Body of pancreas (tissue), 4 donors: ENCODE data around the gene WDR7. TPM values are rescaled to one million over a fixed set of nuclear protein-coding genes. Genes with fewer than 3 reads are reported as not detected.

Source experiments
- ATAC-seq: fragments of 150-250 bp; one replicate; pipeline ENCODE4 v1.9.1; 2016
- DNase-seq, 4 donors: peaks; one replicate each; pipeline ENCODE4 v3.0.0-alpha.2; 2019
- H3K27ac ChIP-seq, 4 donors: fragments of 200-600 bp; sonication (generic); 1 replicate in 3 of 4; 2 replicates in 1 of 4; pipeline versions ENCODE4 v1.5.1 to v1.6.1; 2016 to 2019; ENCODE audit warnings: mild to moderate bottlenecking in 1 of 4, mixed read lengths in 1 of 4, moderate library complexity in 1 of 4
- H3K27me3 ChIP-seq, 2 donors: fragments of 200-600 bp; sonication (generic); one replicate each; pipeline ENCODE4 v1.6.0; 2016; ENCODE audit warnings: mild to moderate bottlenecking in 1 of 2
- H3K36me3 ChIP-seq, 2 donors: fragments of 200-600 bp; sonication (generic); replicated peaks in 1 of 2; 2 replicates each; pipeline ENCODE4 v1.5.1; 2016; ENCODE audit warnings: low read depth in 2 of 2; ENCODE audit not compliant: insufficient read depth in 1 of 2
- H3K4me1 ChIP-seq: fragments of 200-600 bp; sonication (generic); one replicate; pipeline ENCODE4 v1.6.0; 2016
- H3K4me3 ChIP-seq, 2 donors: fragments of 200-600 bp; sonication (generic); 1 replicate in 1 of 2; 2 replicates in 1 of 2; pipeline ENCODE4 v1.5.1; 2016 to 2019
- H3K9me3 ChIP-seq, 3 donors: fragments of 200-600 bp; sonication (generic); 1 replicate in 2 of 3; 2 replicates in 1 of 3; pipeline ENCODE4 v1.5.1; 2016
- CTCF ChIP-seq, 7 experiments: fragments of 450-650 bp in 4 of 7; fragments of 200-600 bp in 3 of 7; sonication (generic) in 3 of 7; IDR thresholded peaks; one replicate each; pipeline ENCODE4 v1.5.1; 2016 to 2019; ENCODE audit warnings: antibody characterized with exemption in 7 of 7
- POLR2A ChIP-seq, 3 donors: fragments of 450-650 bp; IDR thresholded peaks; one replicate each; pipeline ENCODE4 v1.6.1; 2016; ENCODE audit warnings: antibody characterized with exemption in 3 of 3, mild to moderate bottlenecking in 2 of 3
- WGBS, 2 donors: methylation state at CpG; one replicate each; pipeline ENCODE4 v1.1.5; 2017; 5-methylcytosine and 5-hydroxymethylcytosine counted together
- intact Hi-C: fragments of 100-400 bp; cut with DNase I; formaldehyde crosslinking; loops from one replicate; pipeline ENCODE4 v1.15.1; 2023
- total RNA-seq, 2 donors: library from RNA; depleted of rRNA; stranded (reverse); fragments of >200 nt; gene quantifications; one replicate each; pipeline ENCODE4 v1.1.0, GENCODE V29; 2016

The WDR7 gene
- total RNA-seq, 2 donors from 2014 or later, result 16.3 to 21.4 TPM

- DNase-seq (no peak), ATAC-seq (no peak)
- no peaks in the 10 kb centered on the region for H3K27me3 ChIP-seq
- intact Hi-C loops, result no loop called here
- TF ChIP-seq CTCF (IDR thresholded peaks at IDR 0.05) (no peak), POLR2A (IDR thresholded peaks at IDR 0.05) (no peak)
- no peaks in the 10 kb centered on the region for H3K9me3 ChIP-seq
- H3K4me3 ChIP-seq, result no peak overlapping the region
- no peaks in the 10 kb centered on the region for H3K36me3 ChIP-seq
- WGBS, 2 donors, result 88 to 90% methylated on average over 3 of the region's 3 CpGs
- no peak overlapping the region for H3K27ac ChIP-seq
- no peaks in the 10 kb centered on the region for H3K4me1 ChIP-seq
Measured at GRCh38 chr18:56934131-56934530, 283.0 kb downstream of the WDR7 start.

GRCh38 chr18:56934906-56935305 is 283.7 kb downstream of the WDR7 start:
- intact Hi-C loops, result no loop called here

GRCh38 chr18:56935434-56936040 is 284.4 kb downstream of the WDR7 start:
- Histone ChIP-seq H3K27me3 (no peaks in the 10 kb centered on the region), H3K4me3 (no peak overlapping the region), H3K4me1 (no peaks in the 10 kb centered on the region), H3K9me3 (no peaks in the 10 kb centered on the region), H3K36me3 (no peaks in the 10 kb centered on the region), H3K27ac (no peak overlapping the region)
- intact Hi-C loops, result no loop called here
- no peak for TF ChIP-seq CTCF (IDR thresholded peaks at IDR 0.05)
- ATAC-seq, result no peak
- no peak for DNase-seq
- WGBS, 2 donors, result 94% methylated on average over 10 of the region's 10 CpGs

More at GRCh38 chr18:56934906-56935305, 283.7 kb downstream of the WDR7 start:
- Histone ChIP-seq H3K27ac (no peak overlapping the region), H3K27me3 (no peaks in the 10 kb centered on the region), H3K9me3 (no peaks in the 10 kb centered on the region), H3K4me3 (no peak overlapping the region), H3K4me1 (no peaks in the 10 kb centered on the region), H3K36me3 (no peaks in the 10 kb centered on the region)
- DNase-seq (no peak), ATAC-seq (no peak)
- 92 to 95% methylated on average over 3 of the region's 3 CpGs for WGBS, 2 donors
- TF ChIP-seq POLR2A (IDR thresholded peaks at IDR 0.05), result no peak
- TF ChIP-seq CTCF (IDR thresholded peaks at IDR 0.05), result no peak

- Histone ChIP-seq H3K27ac (no peak overlapping the region), H3K4me3 (no peak overlapping the region), H3K27me3 (no peaks in the 10 kb centered on the region), H3K36me3 (no peaks in the 10 kb centered on the region), H3K9me3 (no peaks in the 10 kb centered on the region), H3K4me1 (no peaks in the 10 kb centered on the region)
- 83 to 93% methylated on average over 1 of the region's 1 CpG for WGBS, 2 donors
- DNase-seq (no peak), ATAC-seq (no peak)
- TF ChIP-seq CTCF (IDR thresholded peaks at IDR 0.05) (no peak), POLR2A (IDR thresholded peaks at IDR 0.05) (no peak)
- intact Hi-C loops, result no loop called here
Measured at GRCh38 chr18:56936457-56936856, 285.3 kb downstream of the WDR7 start.

GRCh38 chr18:56937874-56938430 is 286.8 kb downstream of the WDR7 start:
- H3K27ac ChIP-seq, result no peak overlapping the region
- H3K36me3 ChIP-seq, result no peaks in the 10 kb centered on the region
- no peaks in the 10 kb centered on the region for H3K9me3 ChIP-seq
- no peak for DNase-seq
- no peaks in the 10 kb centered on the region for H3K4me1 ChIP-seq
- no peak overlapping the region for H3K4me3 ChIP-seq
- TF ChIP-seq CTCF (IDR thresholded peaks at IDR 0.05) (no peak), POLR2A (IDR thresholded peaks at IDR 0.05) (no peak)
- ATAC-seq, result no peak
- 76 to 78% methylated on average over 3 of the region's 3 CpGs for WGBS, 2 donors
- no peaks in the 10 kb centered on the region for H3K27me3 ChIP-seq
- intact Hi-C loops, result no loop called here
